Activated CD4-positive, CD25-positive, alpha-beta regulatory T cell treated with anti-CD3 and anti-CD28 coated beads, Interleukin-2, amount 50 U/mL, for 24 hours (primary cell): ENCODE data around the gene CFD.
"Not testable (repeated sequence)": the region's sequence is repeated elsewhere in the genome, so short reads cannot be mapped to it uniquely, and the experiment has no call there.

Experiments
- ATAC-seq, 2 donors: fragments of 150-1000 bp; cut with Tn5 transposase; one replicate each; pipeline ENCODE4 v1.10.0; 2021; ENCODE audit warnings: mild to moderate bottlenecking in 1 of 2, moderate library complexity in 1 of 2

CFD gene

DNA sequence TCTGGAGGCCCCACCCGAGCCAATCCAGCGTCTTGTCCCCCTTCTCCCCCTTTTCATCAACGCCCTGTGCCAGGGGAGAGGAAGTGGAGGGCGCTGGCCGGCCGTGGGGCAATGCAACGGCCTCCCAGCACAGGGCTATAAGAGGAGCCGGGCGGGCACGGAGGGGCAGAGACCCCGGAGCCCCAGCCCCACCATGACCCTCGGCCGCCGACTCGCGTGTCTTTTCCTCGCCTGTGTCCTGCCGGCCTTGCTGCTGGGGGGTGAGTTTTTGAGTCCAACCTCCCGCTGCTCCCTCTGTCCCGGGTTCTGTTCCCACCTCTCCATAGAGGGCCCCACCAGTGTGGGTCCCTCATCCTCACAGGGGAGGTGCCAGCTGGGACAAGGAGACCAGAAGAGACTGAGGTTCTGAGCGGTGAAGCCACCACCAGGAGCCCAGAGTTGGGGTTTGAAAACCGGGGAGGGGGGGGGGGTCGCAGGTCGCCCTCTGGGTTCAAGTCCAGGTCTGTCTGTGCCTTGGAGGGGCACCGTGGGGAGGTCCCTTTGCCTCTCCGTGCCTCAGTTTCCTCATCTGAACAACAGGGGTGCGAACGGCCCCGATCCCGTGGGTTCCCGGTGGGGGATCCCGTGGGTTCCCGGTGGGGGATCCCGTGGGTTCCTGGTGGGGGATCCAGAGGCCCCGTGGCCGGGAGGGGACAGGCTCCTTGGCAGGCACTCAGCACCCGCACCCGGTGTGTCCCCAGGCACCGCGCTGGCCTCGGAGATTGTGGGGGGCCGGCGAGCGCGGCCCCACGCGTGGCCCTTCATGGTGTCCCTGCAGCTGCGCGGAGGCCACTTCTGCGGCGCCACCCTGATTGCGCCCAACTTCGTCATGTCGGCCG lies 7.1 kb upstream of the CFD start, which contains the start of gene ELANE:
ELANE (plus strand) TSS at position 168 of the 878 bp plus-strand sequence; CDS start at position 194, 26 bp downstream.
- ATAC-seq, result no peak

DNA sequence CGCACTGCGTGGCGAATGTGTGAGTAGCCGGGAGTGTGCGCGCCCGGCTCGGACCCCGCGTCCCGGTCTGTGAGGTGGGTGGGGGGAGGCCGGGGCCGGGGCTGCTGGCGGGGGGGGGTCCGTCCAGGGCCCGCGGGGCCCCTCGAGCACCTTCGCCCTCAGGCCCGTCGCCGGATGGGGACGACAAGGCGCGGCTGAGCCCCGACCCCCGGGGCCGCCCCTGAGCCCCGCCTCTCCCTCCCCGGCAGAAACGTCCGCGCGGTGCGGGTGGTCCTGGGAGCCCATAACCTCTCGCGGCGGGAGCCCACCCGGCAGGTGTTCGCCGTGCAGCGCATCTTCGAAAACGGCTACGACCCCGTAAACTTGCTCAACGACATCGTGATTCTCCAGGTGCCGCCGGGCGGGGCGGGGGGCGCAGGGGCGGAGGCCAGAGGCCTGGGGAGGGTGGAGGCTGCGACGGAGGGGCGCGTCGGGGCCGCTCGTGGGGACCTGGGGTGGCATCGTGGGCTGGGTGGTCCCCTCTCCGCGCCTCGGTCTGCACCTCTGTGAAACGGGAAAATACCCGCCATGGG lies 6.4 kb upstream of the CFD start:
- no peak for ATAC-seq

DNA sequence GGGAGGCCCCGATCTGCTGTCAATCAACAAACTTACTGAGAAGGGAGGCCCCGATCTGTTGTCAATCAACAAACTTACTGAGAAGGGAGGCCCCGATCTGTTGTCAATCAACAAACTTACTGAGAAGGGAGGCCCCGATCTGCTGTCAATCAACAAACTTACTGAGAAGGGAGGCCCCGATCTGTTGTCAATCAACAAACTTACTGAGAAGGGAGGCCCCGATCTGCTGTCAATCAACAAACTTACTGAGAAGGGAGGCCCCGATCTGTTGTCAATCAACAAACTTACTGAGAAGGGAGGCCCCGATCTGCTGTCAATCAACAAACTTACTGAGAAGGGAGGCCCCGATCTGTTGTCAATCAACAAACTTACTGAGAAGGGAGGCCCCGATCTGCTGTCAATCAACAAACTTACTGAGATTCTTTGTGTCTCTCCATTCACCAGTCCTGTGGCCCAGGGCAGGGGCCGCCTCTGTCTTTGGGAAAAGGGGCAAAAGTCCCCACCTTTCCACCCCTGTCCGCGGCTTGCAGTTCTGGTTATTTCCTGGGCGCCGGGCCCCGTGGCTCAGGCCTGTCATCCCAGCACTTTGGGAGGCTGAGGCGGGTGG lies 5.7 kb upstream of the CFD start:
- ATAC-seq, result not testable (repeated sequence)

DNA sequence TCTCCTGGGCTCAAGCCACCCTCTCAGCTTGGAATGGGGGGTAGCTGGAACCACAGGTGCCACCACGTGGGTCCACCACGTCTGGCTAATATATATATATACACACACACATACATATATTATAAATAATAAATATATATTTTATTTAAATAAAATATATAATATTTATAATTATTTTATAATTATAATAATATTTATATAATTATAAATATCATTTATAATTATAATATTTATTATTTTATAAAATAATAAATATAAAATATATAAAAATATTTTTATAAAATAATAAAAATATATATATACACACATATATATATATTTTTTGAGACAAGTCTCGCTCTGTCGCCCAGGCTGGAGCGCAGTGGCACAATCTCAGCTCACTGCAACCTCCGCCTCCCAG lies 4.9 kb upstream of the CFD start:
- ATAC-seq, result no peak

DNA sequence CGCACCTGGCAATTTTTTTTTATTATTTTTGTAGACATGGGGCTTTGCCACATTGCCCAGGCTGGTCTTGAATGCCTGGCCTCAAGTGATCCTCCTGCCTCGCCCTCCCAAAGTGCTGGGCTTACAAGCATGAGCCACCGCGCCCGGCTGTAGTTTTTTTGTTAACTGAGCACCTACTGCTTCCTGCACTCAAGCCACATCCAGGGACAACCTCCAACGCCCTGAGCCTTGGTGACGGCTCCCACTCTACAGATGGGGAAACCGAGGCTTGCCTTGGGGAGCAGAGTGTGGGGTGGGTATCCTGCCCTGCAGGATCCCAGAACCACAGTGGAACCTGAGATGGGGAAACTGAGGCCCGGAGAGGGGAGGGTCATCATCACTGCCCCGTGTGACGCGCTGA lies 4.3 kb upstream of the CFD start:
- no peak for ATAC-seq

DNA sequence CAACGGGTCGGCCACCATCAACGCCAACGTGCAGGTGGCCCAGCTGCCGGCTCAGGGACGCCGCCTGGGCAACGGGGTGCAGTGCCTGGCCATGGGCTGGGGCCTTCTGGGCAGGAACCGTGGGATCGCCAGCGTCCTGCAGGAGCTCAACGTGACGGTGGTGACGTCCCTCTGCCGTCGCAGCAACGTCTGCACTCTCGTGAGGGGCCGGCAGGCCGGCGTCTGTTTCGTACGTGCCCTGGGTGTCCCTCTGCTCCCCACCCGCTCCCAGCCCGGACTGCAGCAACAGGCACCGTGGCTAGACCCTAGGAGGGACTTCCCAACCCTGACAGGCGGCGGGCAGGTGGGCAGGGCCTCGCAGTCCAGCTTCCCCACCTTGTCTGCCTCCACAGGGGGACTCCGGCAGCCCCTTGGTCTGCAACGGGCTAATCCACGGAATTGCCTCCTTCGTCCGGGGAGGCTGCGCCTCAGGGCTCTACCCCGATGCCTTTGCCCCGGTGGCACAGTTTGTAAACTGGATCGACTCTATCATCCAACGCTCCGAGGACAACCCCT lies 3.8 kb upstream of the CFD start:
- no peak for ATAC-seq

DNA sequence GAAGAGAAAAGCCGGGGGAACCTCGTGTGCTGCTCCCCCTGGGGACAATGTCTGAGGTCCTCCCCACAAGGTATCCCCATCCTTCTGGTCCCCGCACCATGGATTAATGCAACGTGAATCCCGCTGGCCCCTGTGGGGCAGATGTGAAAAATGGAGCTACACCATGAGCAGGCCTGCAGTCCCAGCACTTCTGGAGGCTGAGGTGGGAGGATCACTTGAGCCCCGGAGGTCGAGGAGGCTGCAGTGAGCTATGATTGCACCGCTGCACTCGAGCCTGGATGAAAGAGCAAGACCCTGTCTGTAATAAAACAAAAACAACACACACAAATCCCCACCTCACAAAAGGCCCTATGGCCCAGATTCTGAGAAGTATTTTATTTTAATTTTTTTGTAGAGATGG lies 1.2 kb upstream of the CFD start:
- ATAC-seq, result no peak

DNA sequence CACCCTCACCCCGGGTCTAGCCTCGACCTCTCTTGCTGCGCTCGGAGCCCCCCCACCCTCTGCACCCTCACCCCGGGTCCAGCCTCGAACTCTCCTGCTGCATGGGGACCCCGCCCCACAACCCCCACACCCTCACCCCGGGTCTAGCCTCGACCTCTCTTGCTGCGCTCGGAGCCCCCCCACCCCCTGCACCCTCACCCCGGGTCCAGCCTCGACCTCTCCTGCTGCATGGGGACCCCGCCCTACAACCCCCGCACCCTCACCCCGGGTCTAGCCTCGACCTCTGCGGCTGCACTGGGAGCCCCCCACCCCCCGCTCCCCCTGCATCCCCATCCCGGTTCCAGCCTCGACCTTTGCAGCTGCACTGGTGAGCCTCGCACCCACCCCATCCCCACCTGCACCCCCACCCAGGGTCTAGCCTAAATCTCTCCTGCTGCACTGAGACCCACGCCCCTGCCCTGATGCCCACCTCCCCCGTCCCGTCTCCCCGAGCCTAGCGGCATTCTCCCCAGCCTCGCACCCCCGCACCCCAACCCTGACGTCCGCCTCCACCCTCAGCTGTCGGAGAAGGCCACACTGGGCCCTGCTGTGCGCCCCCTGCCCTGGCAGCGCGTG lies 1.8 kb downstream of the CFD start:
- no peak for ATAC-seq

DNA sequence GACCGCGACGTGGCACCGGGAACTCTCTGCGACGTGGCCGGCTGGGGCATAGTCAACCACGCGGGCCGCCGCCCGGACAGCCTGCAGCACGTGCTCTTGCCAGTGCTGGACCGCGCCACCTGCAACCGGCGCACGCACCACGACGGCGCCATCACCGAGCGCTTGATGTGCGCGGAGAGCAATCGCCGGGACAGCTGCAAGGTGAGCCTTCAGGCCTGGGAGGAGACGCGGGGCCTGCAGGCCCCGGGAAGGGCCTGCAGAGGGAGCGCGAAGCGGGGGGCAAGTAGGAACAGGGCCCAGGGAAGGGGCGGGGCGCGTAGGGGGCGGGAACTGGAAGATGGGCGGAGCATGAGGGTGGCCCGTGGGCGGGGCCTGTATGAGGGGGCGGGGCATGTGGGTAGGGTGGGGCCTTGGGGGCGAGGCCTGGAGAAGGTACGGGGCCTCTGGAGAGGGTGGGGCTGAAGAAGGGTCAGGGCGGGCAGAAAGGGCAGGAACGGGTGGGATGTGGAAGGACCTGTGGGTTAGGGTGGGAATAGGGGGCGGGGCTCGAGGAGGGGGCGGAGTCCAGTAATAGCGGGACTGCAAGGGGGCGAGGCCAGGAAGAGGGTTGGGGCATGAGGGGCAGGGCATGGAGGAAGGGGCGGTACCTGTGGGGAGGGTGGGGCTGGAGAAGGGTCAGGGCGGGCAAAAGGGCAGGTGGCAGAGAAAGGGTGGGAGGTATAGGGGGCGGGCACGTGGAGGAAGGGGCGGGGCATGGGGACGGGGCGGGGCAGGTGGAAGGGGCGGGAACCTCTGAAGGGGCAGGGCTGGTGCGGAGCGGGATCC lies 2.5 kb downstream of the CFD start:
- ATAC-seq, result peak; percentile 24 to 26

DNA sequence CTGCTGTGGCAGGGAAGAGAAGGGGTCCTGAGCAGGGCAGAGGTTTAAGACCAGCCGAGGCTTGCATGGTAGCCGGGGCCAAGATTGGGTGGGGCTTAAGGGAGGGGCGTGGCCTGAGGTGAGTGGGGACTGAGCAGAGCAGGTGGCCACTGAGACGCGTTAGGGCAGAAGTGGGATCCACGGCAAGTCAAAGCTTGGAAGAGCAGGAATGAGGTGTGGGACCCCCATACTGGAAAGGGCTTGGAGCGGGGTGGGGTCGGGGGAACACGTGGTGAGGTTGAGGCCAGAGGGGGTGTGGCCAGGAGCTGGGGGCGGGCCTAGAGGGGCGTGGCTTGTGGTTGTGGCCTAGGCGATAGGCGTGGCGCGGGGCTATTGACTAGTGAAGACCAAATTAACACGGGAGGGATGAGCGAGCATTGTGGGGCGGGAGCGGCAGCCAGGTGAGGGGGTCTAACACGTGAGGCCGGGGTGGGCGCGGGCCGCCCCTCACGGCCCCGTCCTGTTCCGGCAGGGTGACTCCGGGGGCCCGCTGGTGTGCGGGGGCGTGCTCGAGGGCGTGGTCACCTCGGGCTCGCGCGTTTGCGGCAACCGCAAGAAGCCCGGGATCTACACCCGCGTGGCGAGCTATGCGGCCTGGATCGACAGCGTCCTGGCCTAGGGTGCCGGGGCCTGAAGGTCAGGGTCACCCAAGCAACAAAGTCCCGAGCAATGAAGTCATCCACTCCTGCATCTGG lies 3.3 kb downstream of the CFD start:
- peak; percentile 46 to 63 for ATAC-seq

DNA sequence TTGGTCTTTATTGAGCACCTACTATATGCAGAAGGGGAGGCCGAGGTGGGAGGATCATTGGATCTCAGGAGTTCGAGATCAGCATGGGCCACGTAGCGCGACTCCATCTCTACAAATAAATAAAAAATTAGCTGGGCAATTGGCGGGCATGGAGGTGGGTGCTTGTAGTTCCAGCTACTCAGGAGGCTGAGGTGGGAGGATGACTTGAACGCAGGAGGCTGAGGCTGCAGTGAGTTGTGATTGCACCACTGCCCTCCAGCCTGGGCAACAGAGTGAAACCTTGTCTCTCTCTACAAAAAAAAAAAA lies 3.8 kb downstream of the CFD start:
- no peak for ATAC-seq

DNA sequence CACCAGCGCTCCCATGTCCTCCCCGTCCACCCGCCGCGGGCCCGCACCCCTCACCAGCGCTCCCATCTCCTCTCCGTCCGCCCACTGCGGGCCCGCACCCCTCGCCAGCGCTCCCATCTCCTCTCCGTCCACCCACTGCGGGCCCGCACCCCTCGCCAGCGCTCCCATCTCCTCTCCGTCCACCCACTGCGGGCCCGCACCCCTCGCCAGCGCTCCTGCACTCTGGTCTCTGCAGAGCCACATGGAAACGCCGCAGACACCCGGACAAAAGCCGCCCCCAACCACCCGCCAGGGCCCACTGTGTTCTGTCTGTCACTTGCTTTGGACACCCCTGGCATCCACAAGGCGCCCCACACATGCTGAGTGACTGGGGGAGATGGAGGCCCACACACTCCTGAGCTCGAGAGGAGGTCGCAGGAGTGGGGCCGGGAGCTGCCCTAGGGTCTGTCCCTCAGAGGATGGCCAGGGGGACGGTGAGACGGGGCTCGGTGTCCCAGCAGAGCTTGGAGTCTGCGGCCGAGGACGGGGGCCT lies 7.4 kb downstream of the CFD start:
- ATAC-seq, result no peak

DNA sequence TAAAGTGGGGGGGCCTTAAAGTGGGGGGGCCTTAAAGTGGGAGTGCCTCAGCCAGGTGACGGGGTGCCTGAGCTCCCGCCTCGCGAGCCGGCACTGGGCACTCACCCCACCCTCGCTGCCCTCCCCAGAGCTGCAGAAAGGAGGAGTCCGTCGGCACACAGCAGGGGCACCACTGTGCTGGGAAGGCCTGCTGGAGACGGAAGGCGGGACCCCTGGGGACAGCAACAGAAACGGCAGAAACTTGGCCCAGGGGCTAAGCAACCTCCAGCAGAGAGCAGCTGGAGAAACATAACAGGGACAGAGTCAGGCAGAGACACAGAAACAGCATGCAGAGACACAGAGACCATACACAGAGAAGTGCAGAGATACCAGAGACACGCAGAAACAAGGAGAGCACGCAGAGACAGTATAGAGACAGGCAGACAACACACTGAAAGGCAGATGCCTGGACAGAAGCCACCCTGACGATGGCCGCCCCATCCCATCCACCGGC lies 7.9 kb downstream of the CFD start:
- ATAC-seq, result no peak

DNA sequence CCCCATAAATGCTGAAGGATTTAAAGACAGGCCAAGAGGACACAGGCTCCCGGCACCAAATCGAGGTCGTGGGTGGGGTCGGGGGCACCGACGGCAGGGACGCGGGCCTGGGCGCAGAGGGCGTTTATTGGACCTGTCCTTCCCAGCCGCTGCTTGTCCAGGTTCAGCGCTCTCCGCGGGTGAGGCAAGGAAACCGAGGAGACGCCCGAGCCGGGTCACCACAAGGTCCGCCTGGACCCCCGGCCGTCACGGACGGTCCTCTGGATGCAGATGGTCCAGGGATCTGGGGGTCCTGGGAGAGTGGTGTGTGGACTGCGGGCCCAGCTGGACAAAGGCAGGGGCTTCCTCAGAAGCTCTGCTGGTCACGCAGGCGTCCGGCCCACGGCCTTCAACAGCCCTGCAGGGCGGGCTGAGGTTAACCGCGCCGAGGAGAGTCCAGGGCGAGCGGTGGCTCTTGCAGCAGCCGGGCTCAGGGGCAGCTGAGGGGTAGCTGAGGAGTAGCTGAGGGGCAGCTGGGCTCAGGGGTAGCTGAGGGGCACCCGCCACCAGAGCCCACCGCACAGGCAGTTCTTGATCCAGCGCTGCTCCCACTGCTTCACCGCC lies 8.5 kb downstream of the CFD start:
- no peak for ATAC-seq

DNA sequence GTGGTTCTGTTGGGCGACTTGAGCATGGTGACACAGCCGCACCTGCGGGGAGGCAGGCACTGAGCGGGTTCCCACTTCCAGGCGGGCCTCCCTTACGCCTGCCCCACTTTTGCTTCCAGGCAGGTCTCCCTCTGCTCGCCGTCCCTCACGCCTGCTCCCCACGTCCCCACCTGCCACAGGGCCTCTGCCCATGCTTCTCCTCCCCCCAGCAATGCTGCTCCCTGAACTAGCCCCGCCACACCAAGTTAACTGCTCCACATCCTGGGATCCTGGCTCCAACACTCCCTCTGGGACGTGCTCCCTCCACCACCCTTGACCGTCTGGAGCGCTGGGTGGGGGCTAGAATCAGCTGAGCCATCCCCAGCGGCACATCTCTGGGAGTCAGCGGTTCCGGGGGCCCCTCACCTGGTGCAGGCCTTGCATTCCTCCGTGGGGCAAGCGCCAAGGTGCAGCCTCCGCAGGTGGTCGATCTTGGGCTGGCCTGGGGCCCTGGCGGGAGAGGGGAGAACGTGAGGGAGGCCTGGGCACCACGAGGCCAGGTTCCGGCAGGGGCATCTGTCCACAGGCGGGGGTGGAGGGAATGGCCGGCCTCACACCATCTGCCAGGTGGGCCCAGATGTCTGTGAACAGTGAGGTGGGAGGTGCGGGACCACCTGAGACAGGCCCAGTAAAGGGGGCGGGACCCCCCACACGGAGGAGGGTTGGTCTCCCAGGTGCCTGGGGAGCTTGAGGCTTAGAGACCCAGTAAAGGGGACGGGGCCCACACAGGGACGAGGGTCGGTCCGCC lies 9.2 kb downstream of the CFD start:
- no peak for ATAC-seq

DNA sequence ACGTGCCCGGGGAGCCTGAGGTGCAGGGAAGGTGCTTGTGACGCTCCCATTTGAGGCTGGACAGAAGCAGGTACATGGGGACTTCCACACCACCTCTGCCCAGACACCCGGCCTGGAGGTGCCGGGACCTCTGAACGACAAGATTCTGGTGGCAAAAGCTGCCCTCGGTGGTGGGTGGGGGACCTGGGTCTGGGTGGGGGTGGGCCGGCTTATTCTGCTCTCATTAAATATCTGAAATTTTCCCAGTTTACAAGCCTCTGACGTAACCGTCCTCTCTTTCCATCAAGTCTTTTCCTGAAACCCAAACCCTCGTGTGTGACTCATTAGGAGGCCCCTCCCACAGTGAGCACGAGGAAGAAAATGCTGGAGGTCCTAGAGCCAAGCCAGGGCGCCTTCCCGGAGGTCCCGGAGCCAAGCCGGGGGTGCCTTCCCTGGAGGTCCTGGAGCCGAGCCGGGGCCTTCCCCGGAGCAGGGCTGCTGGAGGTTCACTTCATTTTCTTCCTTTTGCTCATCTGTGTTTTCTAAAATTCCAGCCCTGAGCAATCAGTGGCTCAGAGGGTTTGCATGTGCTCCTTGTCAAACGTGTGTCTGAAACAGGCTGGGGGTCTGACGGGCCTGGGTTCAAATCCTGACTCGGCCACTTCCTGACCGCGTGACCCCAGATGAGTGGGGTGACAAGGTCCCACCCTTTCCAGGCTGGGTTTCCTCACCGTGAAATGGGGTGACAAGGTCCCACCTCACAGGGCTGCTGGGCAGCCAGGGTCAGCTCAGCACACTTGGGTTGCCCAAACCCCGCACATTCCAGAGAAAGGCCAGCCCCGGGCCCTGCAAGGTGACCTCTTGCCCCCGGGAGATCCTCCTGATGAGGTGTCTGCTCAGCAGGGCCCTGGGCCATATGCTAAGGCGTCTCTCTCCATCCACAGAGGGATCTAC lies 10.0 kb downstream of the CFD start:
- ATAC-seq, result no peak

DNA sequence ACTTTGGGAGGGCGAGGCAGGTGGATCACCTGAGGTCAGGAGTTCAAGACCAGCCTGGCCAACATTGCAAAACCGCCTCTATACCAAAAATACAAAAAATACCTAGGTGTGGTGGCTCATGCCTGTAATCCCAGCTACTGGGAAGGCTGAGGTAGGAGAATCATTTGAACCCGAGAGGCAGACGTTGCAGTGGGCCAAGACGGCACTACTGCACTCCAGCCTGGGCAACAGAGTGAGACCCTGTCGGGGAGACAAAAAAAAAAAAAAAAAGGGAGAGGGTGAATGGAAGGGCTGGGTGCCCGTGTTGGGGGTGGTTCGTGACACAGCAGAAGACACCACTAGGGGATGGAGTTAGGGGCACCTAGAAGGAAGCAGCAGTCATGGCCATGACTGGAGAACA lies 10.8 kb downstream of the CFD start:
- no peak for ATAC-seq

DNA sequence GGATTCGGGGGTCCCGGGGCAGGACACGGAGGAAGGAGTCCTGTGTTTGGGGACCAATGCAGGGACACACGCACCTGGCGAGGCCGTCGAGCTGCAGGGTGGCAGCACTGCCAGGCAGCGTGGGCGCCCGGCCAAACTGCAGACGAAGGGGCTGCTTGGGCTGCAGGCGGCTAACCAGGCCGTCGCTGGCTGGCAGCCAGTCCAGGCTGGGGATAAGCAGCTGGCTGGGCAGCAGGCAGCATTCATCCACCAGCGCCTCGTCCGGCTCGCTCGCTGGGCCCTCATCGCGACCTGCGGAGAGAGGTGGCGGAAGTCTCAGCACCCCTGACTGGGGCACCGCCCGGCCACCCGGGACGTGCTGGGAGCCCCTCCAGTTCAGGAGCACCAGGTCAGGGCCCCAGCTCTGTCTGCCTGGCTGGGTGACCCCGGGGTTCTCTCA lies 11.5 kb downstream of the CFD start:
- no peak for ATAC-seq
